ENCODE data around the gene GNAL.

- TF ChIP-seq CTCF (IDR thresholded peaks at IDR 0.05), result no peak
- no peak for TF ChIP-seq POLR2A (IDR thresholded peaks at IDR 0.05)
- TF ChIP-seq POLR2AphosphoS5 (IDR thresholded peaks at IDR 0.05), result no peak
Observed at GRCh38 chr18:11761553-11761952, 72.5 kb downstream of the GNAL start.
